Measurements from ENCODE around the gene KRT73. TPM values are rescaled to one million over a fixed set of nuclear protein-coding genes. Genes with fewer than 3 reads are reported as not detected.

Gene KRT73
- total RNA-seq, 1 donor from 2014 or later = 0.77 TPM

DNA sequence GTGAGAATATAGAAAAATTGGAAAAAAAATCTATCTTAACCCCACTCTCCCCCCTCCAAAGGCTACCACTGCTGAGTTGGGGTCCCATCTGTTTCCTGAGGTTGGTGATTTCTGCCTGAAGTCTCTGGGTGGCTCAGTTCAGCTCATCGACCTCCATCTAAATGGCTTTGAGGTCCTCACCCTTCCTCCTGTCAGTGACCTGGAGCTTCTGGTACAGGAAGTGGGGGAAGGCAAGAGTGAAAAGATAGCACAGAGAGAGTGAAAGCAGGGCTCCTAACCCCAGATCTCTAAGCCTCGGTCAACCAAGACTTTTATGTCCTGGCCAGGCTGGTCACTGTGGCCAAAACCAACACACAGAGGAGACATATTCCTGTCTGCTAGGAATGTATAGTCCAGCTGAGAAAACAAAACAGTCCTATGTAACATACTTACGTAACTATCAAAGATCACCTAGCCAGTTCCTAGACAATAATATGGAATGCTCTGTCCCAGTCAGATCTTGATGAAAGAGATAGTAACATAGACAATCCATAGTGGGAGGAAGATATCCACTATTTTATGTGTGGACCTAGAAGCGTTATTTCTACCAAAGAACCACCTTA, 12.3 kb upstream of the KRT73 start:
- H3K9me3 Mint-ChIP-seq (ENCODE audit: unreplicated experiment) = no peaks in the 10 kb centered on the region
- H3K27ac Mint-ChIP-seq (ENCODE audit: unreplicated experiment) = no peak overlapping the region
- no peak for DNase-seq (ENCODE audit: low spot score)
- TF ChIP-seq, protein P1, sequence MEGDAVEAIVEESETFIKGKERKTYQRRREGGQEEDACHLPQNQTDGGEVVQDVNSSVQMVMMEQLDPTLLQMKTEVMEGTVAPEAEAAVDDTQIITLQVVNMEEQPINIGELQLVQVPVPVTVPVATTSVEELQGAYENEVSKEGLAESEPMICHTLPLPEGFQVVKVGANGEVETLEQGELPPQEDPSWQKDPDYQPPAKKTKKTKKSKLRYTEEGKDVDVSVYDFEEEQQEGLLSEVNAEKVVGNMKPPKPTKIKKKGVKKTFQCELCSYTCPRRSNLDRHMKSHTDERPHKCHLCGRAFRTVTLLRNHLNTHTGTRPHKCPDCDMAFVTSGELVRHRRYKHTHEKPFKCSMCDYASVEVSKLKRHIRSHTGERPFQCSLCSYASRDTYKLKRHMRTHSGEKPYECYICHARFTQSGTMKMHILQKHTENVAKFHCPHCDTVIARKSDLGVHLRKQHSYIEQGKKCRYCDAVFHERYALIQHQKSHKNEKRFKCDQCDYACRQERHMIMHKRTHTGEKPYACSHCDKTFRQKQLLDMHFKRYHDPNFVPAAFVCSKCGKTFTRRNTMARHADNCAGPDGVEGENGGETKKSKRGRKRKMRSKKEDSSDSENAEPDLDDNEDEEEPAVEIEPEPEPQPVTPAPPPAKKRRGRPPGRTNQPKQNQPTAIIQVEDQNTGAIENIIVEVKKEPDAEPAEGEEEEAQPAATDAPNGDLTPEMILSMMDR (IDR thresholded peaks at IDR 0.05; ENCODE audit: unreplicated experiment) = no peak
- peaks cover 4% of the 10 kb centered on the region for H3K27me3 Mint-ChIP-seq (ENCODE audit: unreplicated experiment)
- H3K4me3 Mint-ChIP-seq (ENCODE audit: unreplicated experiment) = no peak overlapping the region
- peaks cover 13% of the 10 kb centered on the region for H3K4me1 Mint-ChIP-seq (ENCODE audit: unreplicated experiment)
- no peaks in the 10 kb centered on the region for H3K36me3 Mint-ChIP-seq (ENCODE audit: low read depth, unreplicated experiment)

- H3K4me1 Mint-ChIP-seq (ENCODE audit: unreplicated experiment) = peaks cover 13% of the 10 kb centered on the region
- H3K27ac Mint-ChIP-seq (ENCODE audit: unreplicated experiment) = no peak overlapping the region
- peaks cover 2% of the 10 kb centered on the region for H3K27me3 Mint-ChIP-seq (ENCODE audit: unreplicated experiment)
- H3K9me3 Mint-ChIP-seq (ENCODE audit: unreplicated experiment) = no peaks in the 10 kb centered on the region
- TF ChIP-seq, protein P1 (IDR thresholded peaks at IDR 0.05; ENCODE audit: unreplicated experiment) = no peak
- H3K36me3 Mint-ChIP-seq (ENCODE audit: low read depth, unreplicated experiment) = no peaks in the 10 kb centered on the region
- H3K4me3 Mint-ChIP-seq (ENCODE audit: unreplicated experiment) = no peak overlapping the region
- no peak for DNase-seq (ENCODE audit: low spot score)
These were observed 11.7 kb upstream of the KRT73 start for GRCh38 chr12:52630008-52630500.

DNA sequence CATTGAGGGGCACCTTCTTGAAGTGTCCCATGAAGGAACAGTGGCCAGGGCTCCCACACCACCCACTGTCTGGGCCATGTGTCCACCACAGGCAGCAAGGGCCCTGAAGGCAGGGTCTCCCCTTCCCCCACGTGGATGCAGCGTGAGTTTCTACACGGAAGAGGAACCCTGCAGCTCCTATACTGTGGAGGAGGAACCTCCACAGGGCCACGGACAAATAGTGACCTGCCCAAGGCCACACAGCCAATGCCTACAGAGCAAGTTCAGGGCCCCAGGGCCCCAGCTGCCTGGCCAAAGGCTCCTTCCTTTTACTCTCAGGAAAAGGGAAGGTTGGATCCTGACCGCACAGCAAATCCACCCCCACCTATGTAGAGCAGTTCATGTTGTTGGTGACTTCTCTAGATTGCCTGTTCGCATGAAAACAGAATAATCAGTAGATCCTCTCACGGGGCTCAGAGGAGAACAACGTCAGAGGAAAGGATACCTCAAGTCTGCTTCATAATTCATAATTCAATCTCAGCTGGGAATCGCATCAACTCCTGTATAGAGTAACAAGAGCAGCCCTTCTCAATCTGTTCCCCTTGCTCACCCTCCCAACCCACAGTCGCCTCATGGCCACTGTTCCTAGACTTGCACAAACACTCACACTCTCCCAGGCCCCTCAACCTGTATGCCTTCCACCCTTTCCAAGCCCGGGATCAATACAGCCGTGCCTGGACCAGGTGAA, 11.1 kb upstream of the KRT73 start:
- peaks cover 13% of the 10 kb centered on the region for H3K4me1 Mint-ChIP-seq (ENCODE audit: unreplicated experiment)
- H3K27ac Mint-ChIP-seq (ENCODE audit: unreplicated experiment) = no peak overlapping the region
- no peak for DNase-seq (ENCODE audit: low spot score)
- no peaks in the 10 kb centered on the region for H3K9me3 Mint-ChIP-seq (ENCODE audit: unreplicated experiment)
- H3K36me3 Mint-ChIP-seq (ENCODE audit: low read depth, unreplicated experiment) = no peaks in the 10 kb centered on the region
- H3K4me3 Mint-ChIP-seq (ENCODE audit: unreplicated experiment) = no peak overlapping the region
- TF ChIP-seq, protein P1 (IDR thresholded peaks at IDR 0.05; ENCODE audit: unreplicated experiment) = no peak
- peaks cover 2% of the 10 kb centered on the region for H3K27me3 Mint-ChIP-seq (ENCODE audit: unreplicated experiment)

GRCh38 chr12:52628841-52629240, 10.5 kb upstream of the KRT73 start:
- H3K4me1 Mint-ChIP-seq (ENCODE audit: unreplicated experiment) = peaks cover 13% of the 10 kb centered on the region
- H3K4me3 Mint-ChIP-seq (ENCODE audit: unreplicated experiment) = no peak overlapping the region
- H3K27me3 Mint-ChIP-seq (ENCODE audit: unreplicated experiment) = peaks cover 2% of the 10 kb centered on the region
- DNase-seq (ENCODE audit: low spot score) = no peak
- H3K36me3 Mint-ChIP-seq (ENCODE audit: low read depth, unreplicated experiment) = no peaks in the 10 kb centered on the region
- H3K9me3 Mint-ChIP-seq (ENCODE audit: unreplicated experiment) = no peaks in the 10 kb centered on the region
- no peak overlapping the region for H3K27ac Mint-ChIP-seq (ENCODE audit: unreplicated experiment)
- TF ChIP-seq, protein P1 (IDR thresholded peaks at IDR 0.05; ENCODE audit: unreplicated experiment) = no peak

- TF ChIP-seq, protein P1 (IDR thresholded peaks at IDR 0.05; ENCODE audit: unreplicated experiment) = no peak
- peaks cover 10% of the 10 kb centered on the region for H3K4me1 Mint-ChIP-seq (ENCODE audit: unreplicated experiment)
- no peak for DNase-seq (ENCODE audit: low spot score)
- no peaks in the 10 kb centered on the region for H3K9me3 Mint-ChIP-seq (ENCODE audit: unreplicated experiment)
- H3K36me3 Mint-ChIP-seq (ENCODE audit: low read depth, unreplicated experiment) = no peaks in the 10 kb centered on the region
- H3K27me3 Mint-ChIP-seq (ENCODE audit: unreplicated experiment) = peaks cover 2% of the 10 kb centered on the region
- no peak overlapping the region for H3K4me3 Mint-ChIP-seq (ENCODE audit: unreplicated experiment)
- no peak overlapping the region for H3K27ac Mint-ChIP-seq (ENCODE audit: unreplicated experiment)
These were observed 9.8 kb upstream of the KRT73 start for GRCh38 chr12:52628111-52628507.
